Stimulated activated CD4-positive, alpha-beta T cell treated with anti-CD3 and anti-CD28 coated beads, Interleukin-4, amount 100 ng/mL, for 1 hour (primary cell): ENCODE data around the gene PKD1L1.

ENCODE experiments used
- DNase-seq: peaks from one replicate; pipeline ENCODE4 v3.0.0-alpha.2; 2020

The PKD1L1 gene

DNA sequence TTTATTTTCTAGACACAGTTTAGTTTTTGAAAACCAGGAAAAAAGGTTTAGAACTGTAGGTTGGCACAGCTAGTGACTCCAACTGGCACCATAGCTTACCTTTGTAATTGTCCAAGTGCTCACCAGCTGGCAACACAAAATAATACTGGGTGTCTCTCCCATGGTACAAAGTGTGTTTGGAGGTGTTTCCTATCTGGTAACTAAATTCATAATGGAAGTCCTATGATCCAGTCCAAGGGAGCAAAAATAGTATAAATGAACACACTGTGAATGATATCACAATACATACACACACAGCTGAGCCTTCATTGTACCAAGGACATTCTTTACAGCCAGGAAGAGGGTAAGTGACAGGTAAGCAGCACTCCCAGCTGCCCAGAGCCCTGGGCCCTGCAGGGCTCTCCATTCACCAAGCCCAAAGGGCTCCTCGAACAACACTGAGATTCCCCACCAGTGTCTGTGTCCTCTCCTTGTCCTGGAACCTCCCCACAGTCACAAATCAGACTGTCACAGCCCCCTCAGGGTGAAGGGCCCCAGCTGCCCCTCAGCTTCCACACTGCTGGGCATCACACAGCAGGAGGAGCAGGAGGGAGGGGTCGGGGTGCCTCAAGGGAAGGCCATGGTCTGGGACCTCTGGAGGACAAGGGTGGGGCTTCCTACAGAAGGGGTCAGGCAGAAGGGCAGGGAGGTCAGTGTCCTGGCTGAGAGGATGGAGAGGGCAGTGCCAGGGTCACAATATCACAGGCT is 72.1 kb downstream of the PKD1L1 start:
- DNase-seq = no peak

DNA sequence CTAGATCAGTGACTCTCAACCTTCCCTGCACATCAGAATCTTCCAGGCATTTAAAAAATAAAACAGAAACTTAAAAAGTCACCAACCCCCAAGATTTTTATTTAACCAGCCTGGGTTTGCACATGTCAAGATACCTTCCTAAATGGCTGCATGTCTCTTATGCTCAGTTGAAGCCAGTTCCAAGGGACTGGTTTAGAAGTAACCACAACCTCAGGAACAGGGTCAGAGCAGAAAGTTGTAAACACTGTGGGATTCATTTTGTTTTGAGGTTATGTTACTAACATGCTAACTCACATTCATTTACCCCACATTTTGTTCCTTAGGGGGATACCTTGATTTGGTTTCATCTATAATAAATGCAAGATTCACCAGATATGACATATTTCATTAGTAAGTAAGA is 72.9 kb downstream of the PKD1L1 start:
- DNase-seq = no peak

DNA sequence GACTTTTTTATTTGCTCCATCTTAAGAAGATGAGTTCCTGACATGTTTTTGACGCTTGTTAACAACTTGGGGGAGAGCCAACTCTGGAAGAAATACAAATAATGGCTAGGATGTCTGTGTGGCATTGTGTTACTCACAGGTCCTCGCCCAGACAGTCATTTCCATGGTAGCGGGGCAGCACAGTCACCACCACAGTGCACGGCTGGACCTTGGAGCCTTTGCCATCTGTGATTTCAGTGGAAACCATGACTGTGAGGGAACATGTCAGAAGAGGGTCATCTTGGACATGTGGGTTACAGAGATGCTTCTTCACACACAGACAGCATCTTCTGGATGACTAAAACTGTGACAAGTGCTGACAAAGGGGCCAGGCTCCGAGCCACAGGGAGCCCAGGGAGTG is 74.5 kb downstream of the PKD1L1 start:
- DNase-seq = no peak

DNA sequence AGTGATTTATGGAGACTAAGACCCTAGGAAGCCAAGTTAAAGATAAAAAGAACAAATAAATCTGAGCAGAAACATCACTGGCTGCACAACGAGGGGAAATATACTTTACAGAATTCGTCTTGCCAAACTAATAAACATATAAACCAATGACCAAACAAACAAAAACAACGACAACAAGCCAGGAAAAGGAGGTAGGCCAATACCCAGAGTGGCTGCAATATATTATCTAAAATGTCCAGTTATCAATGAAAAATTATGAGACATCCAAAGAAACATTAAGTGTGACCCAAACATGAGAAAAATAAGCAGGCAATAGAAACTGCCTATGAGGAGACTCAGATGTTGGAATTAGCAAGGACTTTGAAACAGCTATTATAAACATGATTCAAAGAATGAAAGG is 81.0 kb downstream of the PKD1L1 start:
- DNase-seq = no peak

DNA sequence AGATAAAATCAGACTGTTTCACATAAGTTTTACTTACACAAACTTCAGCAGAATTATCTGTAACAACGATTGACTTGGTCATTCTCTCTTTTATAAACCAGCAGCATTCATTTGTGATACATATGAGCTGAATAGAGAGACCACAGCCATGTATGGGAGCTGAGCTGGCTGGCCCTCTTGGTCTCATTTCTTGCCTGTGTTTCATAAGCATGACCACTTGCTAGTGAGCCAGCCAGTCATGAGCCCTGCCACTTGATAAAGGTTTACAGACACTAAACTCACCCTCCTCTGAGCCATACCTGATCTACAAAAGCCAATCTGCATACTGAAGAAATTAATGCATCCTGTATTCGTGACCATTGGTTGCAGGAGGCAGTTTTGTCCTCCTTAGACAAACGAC is 82.1 kb downstream of the PKD1L1 start:
- no peak for DNase-seq

DNA sequence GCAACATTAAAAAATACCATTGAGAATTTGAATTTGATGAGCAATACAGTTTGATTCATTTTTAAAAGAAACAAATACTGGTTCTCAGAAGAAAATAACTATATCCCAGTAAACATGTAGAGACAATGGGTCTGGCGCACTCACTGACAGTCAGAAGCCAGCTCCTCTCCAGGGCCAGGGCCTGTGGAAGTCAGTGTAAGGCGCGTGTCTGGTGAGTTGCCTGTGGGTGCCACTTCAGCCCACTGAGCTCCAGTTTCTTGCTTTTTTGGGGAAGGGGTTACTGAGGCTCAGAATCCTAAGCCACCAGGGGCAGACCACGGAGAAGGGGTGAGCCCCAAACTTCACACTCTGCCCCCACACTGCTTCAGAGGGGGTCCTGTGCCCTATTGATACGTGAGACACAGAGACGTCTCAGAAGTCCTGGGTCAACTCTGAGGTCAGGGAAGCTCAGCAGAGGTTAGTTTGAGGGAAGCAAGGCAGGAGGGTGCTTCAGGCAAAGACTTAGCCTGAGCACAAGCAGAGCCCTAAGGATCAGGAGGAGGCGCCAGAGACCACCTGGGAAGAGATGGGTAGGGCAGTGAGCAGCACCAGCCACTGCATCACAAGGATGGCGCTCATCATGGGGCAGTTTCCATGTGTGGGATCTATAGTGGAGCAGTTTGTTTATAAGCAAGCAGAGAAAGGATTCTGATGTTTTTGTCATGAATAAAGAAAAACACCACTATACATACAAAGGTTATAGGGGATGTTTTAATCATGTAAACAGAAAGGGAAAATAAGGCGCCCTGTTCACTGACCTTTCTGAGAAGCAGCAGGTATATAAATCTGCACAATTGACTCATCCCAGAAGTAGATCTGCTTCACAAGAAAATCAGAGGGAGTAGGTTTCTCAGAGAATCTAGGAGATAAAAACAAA is 95.7 kb downstream of the PKD1L1 start:
- DNase-seq = no peak

DNA sequence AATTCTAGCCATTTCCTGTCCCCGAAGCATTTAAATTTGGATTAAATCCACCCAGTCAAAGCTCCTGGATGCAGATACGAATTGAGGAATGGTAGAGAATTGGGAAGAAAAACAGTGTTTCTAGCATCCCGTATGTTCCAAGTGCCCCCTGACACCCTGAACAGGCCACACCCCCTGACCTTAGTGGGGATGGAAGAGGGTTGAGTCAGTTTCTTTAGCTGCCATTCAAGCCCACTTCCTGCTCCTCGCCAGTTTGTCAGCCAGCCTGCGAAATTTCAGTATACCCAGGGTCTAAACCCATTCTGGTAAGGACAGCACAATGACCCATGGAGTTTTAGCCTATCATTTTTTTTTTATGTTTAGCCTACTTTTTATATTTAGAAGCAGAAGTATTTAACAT is 101.1 kb downstream of the PKD1L1 start:
- DNase-seq = no peak

DNA sequence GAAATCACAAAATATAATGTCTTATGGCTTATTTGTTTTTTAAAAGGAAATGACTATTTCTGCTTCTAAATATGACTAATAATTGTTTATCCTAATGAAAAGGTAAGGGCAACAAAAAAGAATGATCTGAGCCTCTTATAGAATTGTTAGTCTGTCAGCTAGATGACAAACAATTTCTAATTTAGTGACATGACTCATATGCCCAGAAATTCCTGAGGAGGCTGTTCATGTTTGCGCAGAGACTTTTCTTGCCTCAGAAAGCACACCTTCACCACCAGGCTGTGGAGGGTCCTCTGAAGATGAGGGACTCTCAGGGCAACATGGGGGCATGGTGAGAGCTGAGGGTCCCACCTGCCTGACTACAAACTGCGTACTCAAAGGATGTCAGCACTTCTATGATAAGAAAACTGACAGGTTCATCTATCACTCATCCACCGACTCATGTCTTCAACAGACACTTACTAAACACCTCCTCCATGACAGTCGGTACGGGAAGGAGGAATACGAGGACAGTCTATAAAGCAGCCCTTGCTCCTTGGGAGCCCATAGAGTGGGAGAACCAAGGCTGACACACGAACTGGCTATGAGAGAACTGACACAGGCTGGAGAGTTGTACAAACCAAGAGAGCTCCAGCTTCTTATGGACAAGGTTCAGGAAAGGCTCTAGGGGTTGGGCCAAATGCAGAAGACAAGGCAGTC is 102.0 kb downstream of the PKD1L1 start:
- DNase-seq = no peak

DNA sequence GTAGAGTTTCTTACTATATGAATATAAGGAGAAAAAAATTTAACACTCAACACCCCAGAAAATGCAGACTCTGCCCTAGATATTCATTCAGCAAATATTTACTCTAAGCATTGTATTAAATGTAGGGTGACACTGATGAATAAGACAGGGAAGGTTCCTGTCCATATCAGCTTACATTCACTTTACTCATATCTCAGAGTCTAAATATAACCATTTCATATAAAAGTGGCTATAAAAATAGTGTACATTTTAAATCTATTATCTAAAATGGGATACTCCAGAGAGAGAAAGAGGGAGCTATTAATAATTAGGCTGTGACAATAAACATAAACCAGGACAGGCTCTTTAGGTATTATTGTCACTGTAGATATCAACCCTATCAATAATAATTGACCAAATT is 104.0 kb downstream of the PKD1L1 start:
- DNase-seq = no peak

DNA sequence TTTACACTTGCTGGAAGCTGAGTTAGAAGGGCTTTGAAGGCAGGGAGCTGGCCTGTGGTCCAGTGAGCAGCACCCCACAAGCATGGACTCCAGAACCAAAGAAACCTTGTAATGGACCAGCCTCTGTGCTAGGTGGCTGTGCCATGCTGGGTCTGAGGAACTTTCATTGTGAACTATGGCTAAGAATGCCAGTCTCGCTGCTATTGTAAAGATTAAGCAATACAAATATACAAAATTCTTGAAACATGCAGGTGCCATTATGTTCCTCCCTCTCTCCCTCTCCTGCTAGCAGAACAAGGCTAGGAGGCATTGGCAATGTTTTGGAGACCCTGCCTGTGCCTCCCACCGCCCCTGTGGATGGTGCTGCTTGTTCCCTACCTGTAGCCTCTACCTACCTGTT is 105.0 kb downstream of the PKD1L1 start:
- no peak for DNase-seq

DNA sequence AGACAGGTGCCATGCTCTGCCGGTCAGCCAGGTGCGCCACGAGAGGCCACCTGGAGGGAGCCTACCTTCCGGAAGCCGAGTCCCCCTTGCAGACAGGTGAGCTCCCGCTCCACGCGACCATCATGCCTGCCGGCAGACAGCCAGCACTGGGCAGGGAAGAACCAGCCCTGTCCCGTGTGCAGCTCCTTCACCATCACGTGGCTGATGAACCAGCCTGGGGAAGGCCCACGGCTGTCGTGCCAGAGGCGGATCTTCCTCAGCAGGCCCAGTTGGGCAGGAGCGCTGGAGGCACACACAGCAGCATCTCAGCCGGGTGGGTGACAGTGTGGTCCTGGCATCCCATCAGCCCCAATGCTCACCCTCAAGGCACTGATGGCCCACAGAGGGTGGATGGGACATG is 108.9 kb downstream of the PKD1L1 start:
- DNase-seq = no peak

DNA sequence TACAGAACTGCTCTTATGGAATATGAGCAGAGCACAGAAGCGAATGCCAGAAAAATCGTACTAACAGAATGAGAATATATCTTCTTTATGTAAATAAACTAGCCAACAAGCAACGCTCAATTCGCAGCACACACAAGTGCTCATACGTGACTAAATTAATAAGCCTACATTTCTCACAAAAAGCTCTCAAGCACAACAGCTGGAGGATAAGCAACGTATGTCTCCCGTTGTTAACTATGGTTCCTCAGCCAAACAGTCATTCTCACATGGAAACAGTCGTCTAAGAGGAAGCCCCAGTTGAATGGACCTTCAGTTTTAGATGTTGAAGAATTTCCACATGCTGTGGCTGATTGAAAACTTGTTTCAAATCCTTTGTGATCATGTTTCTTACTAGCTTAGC is 110.4 kb downstream of the PKD1L1 start:
- DNase-seq = no peak

DNA sequence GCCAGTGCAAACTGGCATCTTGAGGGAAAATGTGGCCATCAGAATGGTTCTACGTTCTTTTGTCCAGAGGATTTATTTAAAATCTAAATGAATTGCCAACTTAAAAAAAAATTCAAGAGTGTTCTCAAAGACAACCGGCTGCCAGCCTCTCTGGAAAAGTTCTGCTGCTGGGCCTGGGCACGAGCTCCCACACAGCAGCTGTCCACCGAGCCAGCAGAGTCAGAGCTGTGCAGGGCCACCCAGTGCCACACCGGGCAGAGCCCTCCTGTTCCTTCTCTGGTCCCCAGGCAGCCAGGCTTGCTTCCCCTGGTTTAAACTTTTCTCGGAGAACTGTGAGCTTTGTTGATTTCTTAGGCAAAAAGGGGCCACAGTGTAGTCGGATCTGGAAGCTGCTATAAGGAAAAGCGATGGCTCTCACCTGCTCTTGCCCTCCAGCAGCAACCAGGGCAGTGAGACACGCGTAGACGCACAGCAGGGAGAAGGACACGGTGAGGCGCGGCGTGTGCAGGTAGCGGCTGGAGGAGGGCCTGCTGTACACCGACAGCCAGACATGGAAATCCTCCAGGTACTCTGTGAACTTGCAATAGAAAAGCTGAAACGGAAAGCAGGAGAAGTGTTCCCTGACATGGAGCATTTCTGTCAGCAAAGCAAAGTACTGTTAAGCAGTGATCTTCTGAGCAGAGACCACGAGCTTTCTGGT is 111.6 kb downstream of the PKD1L1 start:
- DNase-seq = no peak

DNA sequence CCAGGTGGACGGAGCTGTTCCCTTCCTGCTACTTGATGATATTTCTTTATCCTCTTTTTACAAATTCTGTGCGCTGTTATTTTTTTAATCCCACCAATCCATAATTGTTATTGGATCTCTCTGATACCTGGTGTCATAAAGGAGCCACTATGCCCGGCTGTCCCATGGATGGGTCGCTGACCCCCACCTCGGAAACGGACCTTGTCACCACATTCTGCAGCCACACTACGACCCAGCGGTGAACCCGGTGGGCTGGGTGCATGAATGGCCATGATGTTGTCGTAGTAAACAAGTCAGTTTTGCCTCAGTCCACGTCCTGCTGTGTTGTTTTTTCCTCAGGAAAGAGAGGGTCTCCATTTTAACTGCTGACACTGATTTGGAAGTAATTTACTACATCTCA is 112.2 kb downstream of the PKD1L1 start:
- DNase-seq = no peak

DNA sequence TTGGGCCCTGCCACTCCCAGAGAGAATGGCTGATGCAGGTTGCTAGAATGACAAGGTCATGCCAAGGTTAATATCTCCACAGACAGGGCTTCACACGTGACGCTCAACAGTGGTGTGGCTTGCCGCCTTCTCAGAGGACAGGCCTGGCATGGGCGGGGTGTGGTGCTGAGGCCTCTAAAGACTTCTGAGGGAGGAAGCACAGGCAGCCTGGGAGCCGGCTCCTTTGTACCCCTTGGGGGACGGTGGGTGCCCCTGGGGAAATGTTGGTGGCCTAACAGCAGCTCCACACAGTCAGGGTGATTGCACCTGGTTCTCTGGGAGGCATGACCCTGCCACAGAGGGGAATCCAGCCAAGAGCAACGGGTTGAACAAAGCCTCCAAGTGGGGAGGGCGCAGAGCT is 115.1 kb downstream of the PKD1L1 start:
- no peak for DNase-seq

DNA sequence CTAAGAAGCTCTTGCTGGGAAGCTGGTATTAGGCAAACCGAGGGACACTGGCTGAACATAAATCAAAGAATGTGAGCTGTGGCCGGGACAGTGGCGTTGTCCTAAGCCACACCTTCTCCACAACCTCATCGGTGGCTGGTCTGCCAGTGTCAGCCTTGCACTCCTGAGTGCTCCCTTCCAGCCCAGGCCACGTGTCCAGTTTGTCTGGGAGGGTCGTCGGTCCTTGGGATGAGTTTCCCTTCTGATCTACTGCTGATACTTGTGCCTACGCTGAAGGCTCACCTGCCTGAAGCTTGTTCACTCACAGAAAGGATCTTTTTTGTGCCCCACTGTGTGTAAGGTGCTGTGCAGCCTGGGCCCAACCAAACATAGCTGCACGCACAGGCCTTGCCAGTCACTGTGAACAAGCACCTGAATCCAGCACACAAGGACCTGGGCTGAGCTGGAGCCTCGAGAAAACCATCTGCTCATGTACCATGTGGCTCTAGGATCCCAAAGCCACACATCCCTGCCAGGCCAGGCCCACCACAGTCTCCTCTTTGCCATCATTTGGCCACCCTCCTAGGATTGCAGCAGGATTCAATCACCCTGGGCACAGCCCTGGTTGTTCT is 116.1 kb downstream of the PKD1L1 start:
- no peak for DNase-seq

DNA sequence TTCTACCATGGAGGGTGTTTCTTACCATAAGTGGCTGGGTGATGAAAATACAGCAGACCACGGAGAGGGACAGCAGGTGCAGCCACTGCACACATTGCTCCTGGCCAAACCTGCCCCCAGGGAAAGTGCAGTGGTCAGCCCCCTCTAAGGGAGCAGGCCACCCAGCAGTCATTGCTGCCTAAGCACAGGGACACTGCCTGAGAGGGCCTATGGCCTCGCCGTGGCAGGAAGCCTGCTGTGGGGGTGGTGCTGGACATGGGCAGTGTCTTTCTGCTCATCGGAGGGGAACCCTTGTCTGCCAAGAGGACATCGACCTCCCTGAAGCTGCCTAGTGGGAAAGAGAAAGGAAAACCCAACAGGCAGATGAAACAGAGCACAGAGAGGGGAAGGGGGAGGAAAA is 118.3 kb downstream of the PKD1L1 start:
- no peak for DNase-seq

DNA sequence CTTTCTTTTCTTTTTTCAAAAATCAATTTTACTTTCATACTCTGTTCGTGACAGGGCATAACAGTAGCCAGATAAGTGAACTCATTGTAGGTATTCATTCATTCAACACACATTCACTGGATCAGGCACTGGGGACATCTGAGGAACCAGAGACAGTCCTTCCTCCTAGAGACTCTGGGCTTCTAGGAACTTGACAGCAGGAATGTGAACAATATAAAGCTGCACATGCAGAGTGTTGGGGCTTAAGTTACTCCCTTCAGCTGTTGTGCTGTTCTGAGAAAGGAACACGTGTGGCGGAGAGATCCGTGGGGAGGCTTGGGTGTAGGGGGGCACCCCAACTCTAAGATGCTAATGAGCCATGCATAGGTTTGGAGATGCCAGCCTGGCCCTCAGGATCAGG is 120.4 kb downstream of the PKD1L1 start:
- DNase-seq = no peak

DNA sequence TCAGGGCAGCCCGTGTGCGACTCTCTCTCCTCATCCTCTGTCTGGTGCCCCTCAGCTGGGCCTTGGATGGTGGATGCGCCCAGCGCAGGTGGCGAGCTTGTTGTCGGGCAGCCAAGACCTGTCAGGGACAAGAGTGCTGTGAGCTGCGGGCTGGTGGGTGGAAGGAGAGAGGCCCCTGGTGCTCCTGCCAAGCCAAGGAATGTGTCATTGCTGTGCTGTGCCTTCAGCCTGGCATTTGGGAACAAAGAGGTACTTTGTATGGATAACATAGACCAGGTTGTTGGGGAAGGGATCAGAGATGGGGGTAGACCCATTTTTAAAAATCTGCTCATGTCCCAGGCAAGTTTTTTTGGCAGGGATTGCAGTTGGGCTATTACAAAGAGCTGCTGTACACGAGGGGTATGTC is 120.9 kb downstream of the PKD1L1 start:
- DNase-seq = no peak

DNA sequence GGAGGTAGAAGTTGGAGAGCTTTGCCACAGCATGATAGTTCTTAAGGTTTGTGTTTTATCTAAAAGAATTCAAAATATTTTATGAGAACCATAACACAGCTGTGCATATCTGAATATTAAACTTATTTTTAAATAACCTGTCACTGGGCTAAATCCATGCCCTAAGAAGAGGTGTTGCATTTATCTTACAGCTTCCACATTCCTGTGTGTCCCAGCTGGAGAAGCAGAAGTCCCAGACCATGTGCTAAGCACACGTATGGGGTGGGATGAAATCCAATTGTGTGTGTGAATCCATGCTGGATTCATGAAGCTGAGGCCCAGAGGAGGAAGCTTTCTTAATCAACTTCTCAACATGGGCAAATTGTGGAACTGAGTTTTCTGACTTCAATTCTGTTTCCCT is 121.5 kb downstream of the PKD1L1 start:
- no peak for DNase-seq

DNA sequence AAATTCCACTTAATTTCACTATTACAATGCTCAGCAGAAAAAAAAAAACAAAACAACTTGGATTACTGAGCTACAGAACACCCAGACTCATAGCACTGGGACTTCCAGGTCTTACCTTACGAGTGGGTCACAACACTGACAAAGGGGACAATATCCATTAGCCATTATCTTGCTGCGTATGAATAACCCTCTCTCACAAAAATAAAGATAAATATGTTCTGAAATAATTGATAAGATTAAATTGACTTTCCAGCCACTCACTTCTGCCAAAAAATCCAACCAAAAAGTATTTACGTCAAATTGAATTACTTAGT is 128.7 kb downstream of the PKD1L1 start:
- DNase-seq = no peak

DNA sequence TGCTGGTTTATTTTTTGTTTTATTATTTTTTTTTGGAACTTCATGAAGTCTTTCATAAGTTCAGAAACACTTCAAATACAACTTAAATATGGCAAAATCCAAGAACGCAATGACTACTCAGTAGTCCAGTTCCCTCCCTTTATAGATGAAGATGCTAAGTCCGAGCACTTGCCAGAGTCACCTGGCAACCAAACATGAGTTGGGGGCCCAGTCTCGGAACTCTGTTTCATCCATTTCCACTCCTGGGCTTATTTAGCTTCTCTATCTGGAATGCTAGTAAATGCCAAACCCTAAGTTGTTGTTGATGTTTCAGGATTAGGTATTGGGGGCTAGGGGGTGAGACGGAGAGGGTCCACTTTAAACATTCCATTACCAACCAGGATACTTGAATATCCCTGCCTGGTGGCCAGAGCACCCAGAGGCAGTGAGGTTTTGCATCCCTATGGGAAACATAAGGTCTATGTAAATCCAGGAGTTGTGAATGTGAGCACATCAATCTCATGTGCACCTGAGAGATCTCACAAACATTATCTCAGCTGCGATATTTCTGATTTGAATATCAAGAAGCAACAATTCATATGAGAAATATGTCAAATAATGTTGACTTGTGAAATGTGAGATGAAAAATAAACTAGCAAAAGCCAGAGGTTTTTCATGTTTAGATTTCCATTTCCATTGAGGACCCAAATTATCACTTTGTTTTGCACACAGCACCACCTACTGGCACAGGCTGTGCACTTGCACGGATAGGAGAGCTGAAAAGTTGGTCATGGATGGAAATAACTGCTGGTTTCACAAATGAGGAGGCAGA is 129.3 kb downstream of the PKD1L1 start:
- DNase-seq = peak; percentile 22
